Measurements from ENCODE around the gene ATP6V1C2.
"Not testable (repeated sequence)": the region's sequence is repeated elsewhere in the genome, so short reads cannot be mapped to it uniquely, and the experiment has no call there.

The ATP6V1C2 gene

GRCh38 chr2:10772201-10772867 is 50.9 kb downstream of the ATP6V1C2 start:
- no peak for DNase-seq

DNA sequence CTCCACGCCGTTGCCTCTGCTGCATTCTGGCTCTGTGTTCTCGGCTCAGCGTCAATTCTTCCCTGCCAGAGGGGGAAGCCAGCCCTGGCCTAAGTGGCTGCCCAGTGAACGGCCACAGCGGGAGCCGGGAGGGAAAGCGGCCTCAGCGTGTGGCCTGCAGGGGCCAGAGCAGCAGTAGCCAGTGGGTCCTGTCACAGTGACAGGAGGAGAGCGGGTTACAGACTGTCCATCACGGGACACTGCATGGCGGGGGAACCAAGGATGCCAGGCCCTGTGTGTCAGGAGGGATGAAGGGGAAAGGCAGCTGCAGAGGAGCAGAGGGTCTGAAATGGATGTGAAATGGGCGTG is 51.4 kb downstream of the ATP6V1C2 start:
- no peak for DNase-seq

- no peak for DNase-seq
Observed at GRCh38 chr2:10773821-10774341, 52.5 kb downstream of the ATP6V1C2 start.

GRCh38 chr2:10774394-10774793 is 53.0 kb downstream of the ATP6V1C2 start:
- no peak for DNase-seq

DNA sequence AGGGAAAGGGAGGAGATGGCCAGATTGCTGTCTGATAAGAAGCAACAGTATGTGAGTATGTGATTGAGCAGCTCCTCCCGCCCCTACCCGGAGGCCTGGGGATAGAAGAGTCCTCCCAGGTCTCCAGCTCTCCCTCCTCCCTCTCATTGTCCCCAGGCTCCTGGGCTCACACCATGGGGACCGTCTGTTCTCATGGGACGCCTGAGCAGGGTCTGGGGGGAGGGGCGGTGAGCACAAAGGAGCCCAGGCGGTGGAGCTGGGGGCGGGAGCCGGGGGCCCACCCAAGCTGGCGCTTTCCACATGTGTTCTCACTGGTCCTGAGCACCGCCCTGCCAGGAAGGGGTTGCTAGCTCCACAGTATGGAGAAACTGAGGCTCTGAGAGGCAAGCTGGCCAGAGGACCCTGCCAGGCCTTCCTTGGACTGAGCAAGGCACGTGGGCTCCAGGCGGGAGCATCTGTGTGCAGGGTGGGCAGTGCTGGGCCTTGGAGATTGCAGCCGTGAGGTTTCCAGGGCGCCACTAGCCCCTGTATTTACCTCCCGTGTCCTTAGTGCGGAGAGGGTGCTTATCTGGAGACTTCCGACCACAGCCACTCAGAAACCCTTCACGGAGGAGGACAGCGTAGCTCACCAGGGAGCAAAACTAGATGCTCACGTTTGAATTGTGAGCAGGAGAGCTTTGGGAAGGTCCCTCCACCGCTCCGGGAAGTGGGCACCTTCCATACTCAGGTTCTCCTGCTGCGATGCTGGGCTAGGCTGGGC is 53.8 kb downstream of the ATP6V1C2 start:
- DNase-seq, result no peak

DNA sequence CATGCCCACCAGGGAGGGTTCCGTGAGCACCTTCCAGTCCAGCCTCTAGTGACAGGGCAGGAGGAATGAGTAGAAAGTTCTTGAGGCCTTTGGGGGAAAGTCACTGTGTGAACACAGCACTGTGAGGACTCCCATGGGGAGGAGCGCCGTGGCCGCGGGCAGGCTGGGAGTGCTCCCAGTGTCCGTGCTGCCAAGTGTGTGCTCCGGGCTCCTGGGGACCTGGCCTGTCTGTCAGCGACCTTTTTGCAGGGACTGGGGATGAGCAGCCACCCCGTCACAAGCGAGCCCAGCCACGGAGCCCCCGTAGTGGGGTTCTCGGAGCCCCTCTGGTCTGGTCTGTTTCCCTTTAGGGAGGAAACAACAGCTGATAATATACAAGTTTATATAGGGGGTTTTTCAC is 54.4 kb downstream of the ATP6V1C2 start:
- DNase-seq, result no peak

GRCh38 chr2:10776231-10776977 is 55.0 kb downstream of the ATP6V1C2 start:
- DNase-seq, result no peak

DNA sequence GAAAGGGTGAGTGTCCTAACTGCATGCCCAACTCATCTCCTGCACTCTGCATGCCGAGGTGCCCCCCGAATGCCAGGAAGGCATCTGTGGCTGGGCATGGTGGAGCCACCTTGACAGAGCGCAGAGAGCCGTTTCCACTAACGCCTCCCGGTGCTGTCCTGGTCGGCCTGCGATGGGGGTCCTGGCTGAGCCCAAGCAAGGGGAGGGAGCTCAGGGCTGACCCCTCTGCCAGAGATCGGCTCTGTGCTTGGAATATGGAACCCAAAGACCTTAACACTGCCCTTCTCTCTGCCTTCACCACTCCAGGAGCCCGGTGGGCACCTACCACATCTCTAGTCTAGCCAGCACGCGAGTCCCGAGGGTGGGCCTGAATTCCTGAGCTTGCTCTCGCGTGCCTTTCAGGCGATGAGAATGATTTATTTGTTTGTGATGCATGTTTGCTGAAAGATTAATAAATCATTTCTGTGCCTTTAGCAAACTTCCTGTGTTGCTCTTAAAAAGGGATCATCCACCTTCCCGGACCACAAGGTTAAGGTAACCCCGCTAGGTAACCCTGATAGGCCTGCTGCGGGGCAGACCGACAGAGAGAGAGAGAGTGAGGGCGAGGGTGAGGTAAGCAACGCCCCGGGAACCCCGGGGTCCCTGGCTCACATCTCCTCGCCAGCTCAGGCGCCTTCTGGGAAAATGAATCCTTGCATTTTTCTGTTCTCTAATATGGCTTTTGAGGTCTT is 55.8 kb downstream of the ATP6V1C2 start:
- no peak for DNase-seq

DNA sequence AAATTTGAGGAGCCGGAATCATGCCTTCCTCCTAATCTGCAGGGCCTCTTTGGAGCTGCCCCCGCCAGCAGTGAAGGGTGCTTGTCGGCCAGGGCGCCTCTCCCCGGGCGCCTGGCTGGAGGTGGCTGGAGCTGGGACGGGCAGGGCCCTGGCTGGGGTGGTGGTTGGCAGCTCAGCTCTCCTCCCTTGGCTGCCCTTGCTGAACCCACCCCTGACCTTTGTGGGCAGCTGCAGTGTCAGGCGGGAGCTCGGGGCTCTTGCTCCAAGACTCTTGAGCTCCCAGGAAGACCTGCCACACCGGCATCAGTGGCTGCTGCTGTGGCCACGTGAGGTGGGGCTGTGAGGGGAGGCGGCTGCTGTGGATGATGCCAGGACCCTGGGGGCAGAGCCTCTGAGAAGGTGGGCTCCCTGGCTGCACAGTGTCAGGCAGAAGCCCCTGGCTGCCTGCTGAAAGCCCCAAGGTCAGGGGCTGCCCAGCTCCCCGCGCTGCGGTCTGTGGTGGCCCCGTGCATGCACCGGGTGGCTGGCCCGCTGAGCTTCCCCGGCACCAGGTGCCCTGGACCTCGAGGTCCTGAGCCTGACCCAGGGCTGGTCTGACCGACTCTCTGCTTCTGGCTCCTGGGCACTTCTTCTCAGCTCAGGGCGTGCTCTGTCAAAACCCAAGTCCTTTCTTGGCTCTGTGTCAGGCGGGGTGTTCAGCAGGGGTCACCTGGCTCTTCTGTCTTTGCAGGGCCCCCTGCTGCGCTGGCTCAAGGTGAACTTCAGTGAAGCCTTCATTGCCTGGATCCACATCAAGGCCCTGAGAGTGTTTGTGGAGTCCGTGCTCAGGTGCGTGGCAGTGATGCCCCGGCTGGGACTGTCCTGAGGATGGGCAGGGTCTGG is 56.7 kb downstream of the ATP6V1C2 start:
- no peak for DNase-seq

DNA sequence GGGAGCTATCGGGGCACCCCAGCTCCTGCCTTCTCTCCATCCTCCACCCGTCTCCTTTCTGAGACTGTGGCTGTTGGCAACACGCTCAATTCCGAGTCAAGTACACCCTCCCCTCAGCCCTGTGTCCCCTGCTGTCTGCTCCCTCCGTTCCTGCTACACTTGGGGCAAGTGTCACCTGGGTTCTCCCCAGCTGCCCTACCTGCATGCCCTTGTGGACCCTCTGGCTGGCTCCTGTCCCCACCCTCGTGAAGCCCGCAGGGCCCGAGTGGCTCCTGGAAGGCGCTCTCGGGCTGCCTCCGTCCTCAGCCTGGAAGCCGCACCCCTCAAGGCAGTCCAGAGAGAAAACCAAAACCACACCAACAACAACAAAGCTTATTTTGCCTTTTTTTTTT is 57.3 kb downstream of the ATP6V1C2 start:
- no peak for DNase-seq

DNA sequence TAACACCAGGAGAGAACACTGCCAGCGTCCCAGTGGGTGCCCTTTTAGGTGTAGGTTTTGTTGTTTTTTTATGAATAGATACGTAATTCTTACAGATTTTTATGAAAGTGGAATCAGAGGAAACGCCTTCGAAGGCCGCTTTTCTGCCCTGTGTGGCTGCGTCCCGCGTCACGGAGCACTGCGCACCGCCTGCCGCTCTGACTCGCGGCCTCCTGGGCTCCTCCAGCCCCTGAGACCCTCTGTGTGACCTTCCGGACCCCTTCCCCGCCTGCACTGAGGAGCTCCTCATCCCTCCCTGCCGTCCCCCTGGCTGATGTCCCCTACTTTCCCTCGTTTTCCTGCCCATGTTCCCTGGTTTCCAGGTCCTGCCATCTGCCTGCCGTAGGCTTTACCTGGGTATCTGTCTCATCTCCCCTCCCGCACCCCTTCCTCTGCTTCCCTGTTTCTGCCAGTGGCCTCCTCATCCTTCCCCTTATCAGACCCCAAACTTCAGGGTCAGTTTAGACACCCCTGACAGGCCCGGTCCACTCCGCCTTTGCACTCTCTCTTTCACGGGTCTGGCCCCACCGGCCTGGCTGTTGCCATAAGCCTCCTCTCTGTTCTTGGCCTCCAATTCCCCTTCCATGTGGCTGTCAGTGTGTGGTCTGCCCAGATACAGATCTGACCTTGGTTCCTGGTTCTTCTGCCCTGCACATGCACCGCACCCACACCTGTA is 58.5 kb downstream of the ATP6V1C2 start:
- no peak for DNase-seq

- DNase-seq, result no peak
Observed at GRCh38 chr2:10780491-10780820, 59.0 kb downstream of the ATP6V1C2 start.

- DNase-seq, result not testable (repeated sequence)
Observed at GRCh38 chr2:10780821-10781220, 59.4 kb downstream of the ATP6V1C2 start.

GRCh38 chr2:10781746-10782145 is 60.3 kb downstream of the ATP6V1C2 start:
- no peak for DNase-seq

- DNase-seq, result no peak
Observed at GRCh38 chr2:10783421-10783820, 62.0 kb downstream of the ATP6V1C2 start.

GRCh38 chr2:10784719-10785118 is 63.3 kb downstream of the ATP6V1C2 start:
- DNase-seq, result no peak

DNA sequence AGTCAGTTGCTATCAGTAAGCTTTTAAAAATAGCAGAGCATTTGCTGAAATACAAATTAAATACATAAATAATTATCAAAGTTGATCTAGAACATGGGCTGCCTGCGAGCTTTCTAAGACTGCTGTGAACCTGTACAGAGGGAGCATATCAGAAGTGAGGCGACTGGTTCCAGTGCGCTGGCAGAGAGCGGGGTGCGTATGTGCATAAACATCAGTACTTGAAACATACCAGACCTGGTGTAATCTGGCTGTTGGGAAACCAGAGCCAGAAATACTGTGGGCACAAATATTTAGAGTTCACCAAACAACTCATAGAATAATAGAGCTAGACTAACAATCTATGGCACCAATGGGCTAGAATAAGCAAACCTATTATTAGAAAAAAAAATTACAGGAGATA is 63.8 kb downstream of the ATP6V1C2 start:
- no peak for DNase-seq

GRCh38 chr2:10786240-10786982 is 65.0 kb downstream of the ATP6V1C2 start:
- DNase-seq, result no peak

- DNase-seq, result no peak
Observed at GRCh38 chr2:10787176-10787968, 65.9 kb downstream of the ATP6V1C2 start.

DNA sequence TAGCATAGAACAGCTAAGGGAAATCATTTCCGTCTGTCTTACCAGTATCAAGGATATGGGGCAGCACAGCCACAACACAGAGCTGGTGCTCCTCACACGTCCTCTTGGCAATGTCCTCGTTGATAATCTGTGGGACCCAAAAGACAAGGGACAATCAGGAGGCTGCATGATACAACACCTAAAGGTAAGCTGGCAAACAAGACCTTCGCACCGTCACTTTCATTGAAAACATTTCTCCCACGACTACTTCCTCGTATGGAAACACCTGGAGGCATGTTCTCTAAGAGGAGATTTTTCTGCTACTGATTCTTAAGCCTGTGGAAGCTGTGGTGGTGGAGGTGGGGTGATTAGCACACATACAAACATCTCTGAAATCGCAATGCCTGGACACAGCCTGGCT is 67.4 kb downstream of the ATP6V1C2 start:
- DNase-seq, result no peak

Data from NCI-H2227 treated with DMSO at 0.1 percent for 48 hours (cell line).